PC-3 (cell line): ENCODE results near the gene UBALD2. TPM values are rescaled to one million over a fixed set of nuclear protein-coding genes. Genes with fewer than 3 reads are reported as not detected.
A peak's percentile ranks its signal among the peaks of the same experiment; 100 is the strongest.

Source experiments
- ATAC-seq: fragments of 200-7000 bp; cut with Tn5 transposase; 2 replicates; pipeline ENCODE4 v1.9.1; 2020; ENCODE audit warnings: mild to moderate bottlenecking, moderate library complexity
- BruUV-seq: library from RNA; stranded (reverse); fragments of 400-500 nt; replicated peaks from 2 replicates; lab custom pipeline; 2021; lab: Mats Ljungman, UMichigan
- CTCF ChIA-PET: fragments of 300-600 bp; sonication (Branson Sonifier 250); formaldehyde crosslinking; loops from one replicate; lab custom pipeline; 2022; ENCODE audit warnings: antibody characterized with exemption; lab: Charles Lee
- POLR2A ChIA-PET: fragments of 300-600 bp; sonication (Branson Sonifier 250); formaldehyde crosslinking; loops from one replicate; lab custom pipeline; 2022; ENCODE audit warnings: antibody characterized with exemption; ENCODE audit not compliant: unreplicated experiment; lab: Charles Lee
- DNase-seq: peaks from one replicate; pipeline ENCODE4 v3.0.0-alpha.2; 2015
- H2AFZ ChIP-seq: fragments of 300-600 bp; sonication (generic); 2 replicates; pipeline ENCODE4 v1.6.0; 2016; ENCODE audit warnings: antibody characterized with exemption, low read length
- H3F3A ChIP-seq: fragments of 300-600 bp; sonication (generic); one replicate; pipeline ENCODE4 v1.6.0; 2017; ENCODE audit warnings: antibody characterized with exemption, low read length, control low read depth, mild to moderate bottlenecking; ENCODE audit not compliant: unreplicated experiment
- H3K27ac ChIP-seq: fragments of 300-600 bp; sonication (generic); 2 replicates; pipeline ENCODE4 v1.5.1; 2016; ENCODE audit warnings: mild to moderate bottlenecking, low read length
- H3K27me3 ChIP-seq: fragments of 300-600 bp; sonication (generic); 2 replicates; pipeline ENCODE4 v1.6.1; 2016; ENCODE audit warnings: low read length, mixed read lengths
- H3K36me3 ChIP-seq: fragments of 300-600 bp; sonication (generic); 2 replicates; pipeline ENCODE4 v1.6.1; 2016; ENCODE audit warnings: low read depth, mixed run types, low read length, mixed read lengths
- H3K4me1 ChIP-seq: fragments of 300-600 bp; sonication (generic); 2 replicates; pipeline ENCODE4 v1.5.1; 2016; ENCODE audit warnings: low read length; ENCODE audit not compliant: insufficient read depth
- H3K4me2 ChIP-seq: fragments of 300-600 bp; sonication (generic); 2 replicates; pipeline ENCODE4 v1.6.0; 2016; ENCODE audit warnings: low read length
- H3K4me3 ChIP-seq: fragments of 300-600 bp; sonication (generic); 2 replicates; pipeline ENCODE4 v1.5.1; 2016; ENCODE audit warnings: mild to moderate bottlenecking, low read length, mixed read lengths
- H3K79me2 ChIP-seq: fragments of 300-600 bp; sonication (generic); 2 replicates; pipeline ENCODE4 v1.6.1; 2017; ENCODE audit warnings: low read length, mixed read lengths
- H3K9ac ChIP-seq: fragments of 300-600 bp; sonication (generic); 2 replicates; pipeline ENCODE4 v1.6.0; 2016; ENCODE audit warnings: mild to moderate bottlenecking, low read length
- H3K9me2 ChIP-seq: fragments of 300-600 bp; sonication (generic); replicated peaks from 2 replicates; pipeline ENCODE4 v1.6.1; 2016; ENCODE audit warnings: mixed run types, low read length, mixed read lengths
- H3K9me3 ChIP-seq: fragments of 300-600 bp; sonication (generic); 2 replicates; pipeline ENCODE4 v1.6.1; 2016; ENCODE audit warnings: low read length, mixed read lengths
- H4K20me1 ChIP-seq: fragments of 300-600 bp; sonication (generic); 2 replicates; pipeline ENCODE4 v1.6.1; 2016; ENCODE audit warnings: low read length, mixed read lengths
- EZH2 ChIP-seq: fragments of 300-600 bp; sonication (generic); IDR thresholded peaks from one replicate; pipeline ENCODE4 v1.6.1; 2017; ENCODE audit warnings: antibody characterized with exemption, mild to moderate bottlenecking, low read length; ENCODE audit not compliant: unreplicated experiment
- EZH2phosphoT487 ChIP-seq: fragments of 300-600 bp; sonication (generic); IDR thresholded peaks from 2 replicates; pipeline ENCODE4 v1.6.1; 2018; ENCODE audit warnings: mild to moderate bottlenecking, antibody characterized with exemption, low read length, borderline replicate concordance
- intact Hi-C: fragments of 100-400 bp; cut with micrococcal nuclease; formaldehyde crosslinking; loops from 2 replicates; pipeline ENCODE4 v1.9.0; 2023
- total RNA-seq: library from RNA; depleted of rRNA; stranded (reverse); fragments of >200 nt; gene quantifications from 2 replicates; pipeline ENCODE4 v1.2.3, GENCODE V29; 2014
- TF ChIP-seq, protein P1 (sequence below): fragments of 300-600 bp; sonication (generic); conservative IDR thresholded peaks from 2 replicates; pipeline ENCODE4 v1.5.1; 2017; ENCODE audit warnings: antibody characterized with exemption, low read depth, mild to moderate bottlenecking, low read length

UBALD2 gene
- total RNA-seq, 1 experiment from 2014 or later = 59.5 TPM

DNA sequence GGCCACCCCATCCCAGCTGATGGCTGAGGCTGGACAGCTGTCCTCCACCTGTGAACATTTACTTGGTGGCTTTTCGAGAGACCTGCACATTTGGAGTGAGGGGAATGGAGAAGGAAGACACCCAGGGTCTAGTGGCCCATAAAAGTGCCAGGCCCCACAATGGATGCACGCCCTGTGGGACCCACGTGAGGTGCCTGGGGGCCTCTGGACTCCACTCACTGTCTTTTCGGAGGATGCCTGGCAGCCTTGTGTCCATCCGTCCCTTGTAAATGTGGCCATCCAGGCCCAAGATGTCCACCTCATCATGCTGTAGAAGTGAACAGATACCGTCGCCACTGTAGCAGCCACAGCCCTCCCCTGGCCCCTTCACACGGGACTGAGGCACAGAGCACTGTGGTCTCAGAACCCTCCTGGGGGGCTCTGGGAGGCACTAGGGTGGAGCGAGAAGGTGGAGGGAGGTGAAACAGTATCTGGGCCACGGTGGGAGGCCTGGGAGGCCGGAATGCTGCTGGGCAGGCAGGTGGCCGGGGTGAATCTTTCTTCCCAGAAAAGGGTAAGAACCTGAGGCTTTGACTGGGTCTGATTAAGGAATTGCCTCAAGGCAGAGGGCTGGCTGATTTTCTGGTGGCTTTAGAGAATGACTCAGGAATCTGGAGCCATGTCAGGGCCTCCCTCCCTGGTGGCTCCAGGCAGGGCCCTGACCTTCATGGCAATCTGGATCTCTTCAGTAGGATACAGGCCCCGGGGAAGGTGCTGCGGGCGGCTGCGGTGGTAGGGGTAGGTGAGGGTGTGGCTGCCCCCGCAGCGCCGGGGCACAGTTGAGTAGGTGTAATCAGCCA, 11.5 kb downstream of the UBALD2 start:
- no TSS peak for BruUV-seq
- H4K20me1 ChIP-seq = no peaks in the 10 kb centered on the region
- POLR2A ChIA-PET = no interaction called here
- CTCF ChIA-PET = no interaction called here
- no peaks in the 10 kb centered on the region for H3K9me3 ChIP-seq
- no peaks in the 10 kb centered on the region for H3K27me3 ChIP-seq
- H2AFZ ChIP-seq = peak overlapping the region; percentile 40; the same call in 1 of the 2 replicates
- H3K27ac ChIP-seq = peak overlapping the region; percentile 61
- intact Hi-C loops = loop anchor here (10.0 kb wide), 1 partner anchor 372 kb away; the partner anchor contains the start of gene MRPL38
- H3F3A ChIP-seq = no peaks in the 10 kb centered on the region
- DNase-seq (peak; percentile 88), ATAC-seq (peak; percentile 39)
- H3K4me3 ChIP-seq = no peak overlapping the region
- no peaks in the 10 kb centered on the region for H3K9me2 ChIP-seq
- H3K9ac ChIP-seq = peak overlapping the region; percentile 3; the same call in 1 of the 2 replicates
- H3K4me1 ChIP-seq = peaks cover 13% of the 10 kb centered on the region
- no peaks in the 10 kb centered on the region for H3K79me2 ChIP-seq
- no peak for TF ChIP-seq EZH2
- TF ChIP-seq, protein P1, sequence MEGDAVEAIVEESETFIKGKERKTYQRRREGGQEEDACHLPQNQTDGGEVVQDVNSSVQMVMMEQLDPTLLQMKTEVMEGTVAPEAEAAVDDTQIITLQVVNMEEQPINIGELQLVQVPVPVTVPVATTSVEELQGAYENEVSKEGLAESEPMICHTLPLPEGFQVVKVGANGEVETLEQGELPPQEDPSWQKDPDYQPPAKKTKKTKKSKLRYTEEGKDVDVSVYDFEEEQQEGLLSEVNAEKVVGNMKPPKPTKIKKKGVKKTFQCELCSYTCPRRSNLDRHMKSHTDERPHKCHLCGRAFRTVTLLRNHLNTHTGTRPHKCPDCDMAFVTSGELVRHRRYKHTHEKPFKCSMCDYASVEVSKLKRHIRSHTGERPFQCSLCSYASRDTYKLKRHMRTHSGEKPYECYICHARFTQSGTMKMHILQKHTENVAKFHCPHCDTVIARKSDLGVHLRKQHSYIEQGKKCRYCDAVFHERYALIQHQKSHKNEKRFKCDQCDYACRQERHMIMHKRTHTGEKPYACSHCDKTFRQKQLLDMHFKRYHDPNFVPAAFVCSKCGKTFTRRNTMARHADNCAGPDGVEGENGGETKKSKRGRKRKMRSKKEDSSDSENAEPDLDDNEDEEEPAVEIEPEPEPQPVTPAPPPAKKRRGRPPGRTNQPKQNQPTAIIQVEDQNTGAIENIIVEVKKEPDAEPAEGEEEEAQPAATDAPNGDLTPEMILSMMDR = no peak
- H3K4me2 ChIP-seq = peak overlapping the region; percentile 2; the same call in 1 of the 2 replicates
- no peaks in the 10 kb centered on the region for H3K36me3 ChIP-seq

DNA sequence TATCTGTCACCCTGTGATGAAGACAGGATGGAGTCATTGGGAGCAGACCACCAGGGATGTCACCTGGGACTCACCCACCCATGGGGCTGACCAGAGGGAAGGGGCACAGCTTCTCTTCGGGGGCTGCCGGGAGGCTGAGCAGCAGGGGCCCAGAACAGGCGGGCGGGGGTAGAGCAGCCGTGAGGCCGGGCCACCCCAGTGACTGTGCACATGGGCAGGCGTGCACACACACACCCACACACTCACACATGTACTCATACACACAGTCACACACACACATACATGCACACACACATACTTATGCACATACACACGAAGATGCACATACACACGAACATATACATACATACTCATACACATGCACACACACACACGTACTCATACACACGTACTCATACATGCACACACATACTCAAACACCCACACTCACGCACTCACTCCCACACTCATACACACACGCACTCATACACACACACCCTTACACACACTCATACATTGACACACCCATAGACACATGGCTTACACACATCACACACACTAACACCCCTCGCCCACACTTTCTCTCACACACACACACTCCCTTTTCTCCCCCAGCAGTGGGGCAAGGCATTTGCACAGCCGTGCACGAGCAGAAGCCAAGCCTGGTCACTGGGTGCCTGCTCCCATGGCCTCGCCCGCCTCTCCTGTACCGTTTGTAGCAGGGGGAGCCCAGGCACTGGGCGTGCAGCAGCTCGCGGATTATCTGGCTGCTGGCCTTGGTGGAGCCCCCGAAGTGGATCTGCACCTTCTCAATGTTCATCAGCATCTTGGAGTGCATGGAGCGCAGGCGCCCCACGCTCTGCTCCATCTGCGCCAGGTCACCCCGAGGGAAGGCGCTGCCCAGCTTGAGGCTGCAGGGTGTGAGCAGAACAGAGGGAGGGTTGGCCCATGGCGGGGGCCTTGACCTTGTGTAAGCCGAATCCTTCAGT, 12.4 kb downstream of the UBALD2 start:
- POLR2A ChIA-PET = no interaction called here
- Histone ChIP-seq H4K20me1 (no peaks in the 10 kb centered on the region), H3K4me3 (no peak overlapping the region), H3K36me3 (no peaks in the 10 kb centered on the region), H3K9me2 (no peaks in the 10 kb centered on the region), H3K79me2 (no peaks in the 10 kb centered on the region), H2AFZ (peak overlapping the region; percentile 40; the same call in 1 of the 2 replicates), H3F3A (no peaks in the 10 kb centered on the region), H3K9me3 (no peaks in the 10 kb centered on the region), H3K4me2 (peak overlapping the region; percentile 2; the same call in 1 of the 2 replicates), H3K27ac (peak overlapping the region; percentile 61), H3K9ac (peak overlapping the region; percentile 3; the same call in 1 of the 2 replicates), H3K4me1 (peaks cover 13% of the 10 kb centered on the region), H3K27me3 (no peaks in the 10 kb centered on the region)
- no peak for ATAC-seq
- no TSS peak for BruUV-seq
- no peak for DNase-seq
- CTCF ChIA-PET = no interaction called here
- intact Hi-C loops = loop anchor here (10.0 kb wide), 1 partner anchor 373 kb away; the partner anchor contains the start of gene MRPL38
- TF ChIP-seq EZH2 = no peak
- TF ChIP-seq, protein P1 = no peak
- TF ChIP-seq EZH2phosphoT487 = no peak
